Choroid plexus epithelial cell (primary cell): ENCODE measurements around the gene CIAPIN1.

Experiments used
- DNase-seq: peaks from one replicate; pipeline ENCODE4 v3.0.0-alpha.2; 2010; ENCODE audit warnings: low read depth
- H3K4me3 ChIP-seq: 2 replicates; pipeline ENCODE4 v1.5.1; 2011; ENCODE audit warnings: low read depth, mild to moderate bottlenecking, control low read depth, low read length, moderate library complexity
- CTCF ChIP-seq: conservative IDR thresholded peaks from 2 replicates; pipeline ENCODE4 v1.5.1; 2011; ENCODE audit warnings: low read depth, mild to moderate bottlenecking, control low read depth, inconsistent platforms, low read length, moderate library complexity

CIAPIN1 gene

GRCh38 chr16:57447186-57447962 is at the start of gene CIAPIN1, which contains the start of gene COQ9:
Gene CIAPIN1 (minus strand): TSS chr16:57447385. CDS start chr16:57440928, 6,457 bp downstream.
Gene COQ9 (plus strand): TSS chr16:57447479. CDS start chr16:57447506, 27 bp downstream.
- peak within 1 kb of the TSS; percentile 87 for H3K4me3 ChIP-seq
- no peak for TF ChIP-seq CTCF
- peak; percentile 95 for DNase-seq

- no peak for DNase-seq
- no peak overlapping the region for H3K4me3 ChIP-seq
- TF ChIP-seq CTCF: no peak
These were observed 46.6 kb upstream of the CIAPIN1 start for GRCh38 chr16:57493767-57494166.

- DNase-seq: no peak
- TF ChIP-seq CTCF: no peak
- no peak overlapping the region for H3K4me3 ChIP-seq
These were observed 42.0 kb upstream of the CIAPIN1 start for GRCh38 chr16:57489229-57489628.

- no peak for DNase-seq
- H3K4me3 ChIP-seq: peak overlapping the region; percentile 72
- no peak for TF ChIP-seq CTCF
These were observed 40.0 kb upstream of the CIAPIN1 start for GRCh38 chr16:57486858-57487834.

GRCh38 chr16:57485916-57486857 is 39.0 kb upstream of the CIAPIN1 start, which contains the start of gene DOK4:
Gene DOK4 (minus strand): TSS chr16:57486493. CDS start chr16:57479507, 6,986 bp downstream.
- TF ChIP-seq CTCF: no peak
- DNase-seq: peak; percentile 60
- peak within 1 kb of the TSS; percentile 72 for H3K4me3 ChIP-seq
